Left lung (tissue), 10 donors: Measurements from ENCODE around the gene SIVA1. TPM values are rescaled to one million over a fixed set of nuclear protein-coding genes. Genes with fewer than 3 reads are reported as not detected.

ENCODE experiments used
- ATAC-seq: fragments of 200-7000 bp; cut with Tn5 transposase; one replicate; pipeline ENCODE4 v1.9.1; 2020; ENCODE audit warnings: moderate library complexity
- DNase-seq, 4 donors: peaks; one replicate each; pipeline ENCODE4 v3.0.0-alpha.2; 2013 to 2020
- H3K27ac ChIP-seq, 2 donors: fragments of 200-600 bp; sonication (generic) in 1 of 2; one replicate each; pipeline versions ENCODE4 v1.5.0 to v1.8.0; 2020 to 2021
- H3K27me3 ChIP-seq, 2 donors: fragments of 200-600 bp; sonication (generic) in 1 of 2; one replicate each; pipeline versions ENCODE4 v1.5.0 to v1.8.0; 2020 to 2021
- H3K36me3 ChIP-seq, 2 donors: fragments of 200-600 bp; sonication (generic) in 1 of 2; one replicate each; pipeline versions ENCODE4 v1.5.0 to v1.8.0; 2020 to 2021
- H3K4me1 ChIP-seq, 2 donors: fragments of 200-600 bp; one replicate each; pipeline ENCODE4 v1.8.0; 2021
- H3K4me3 ChIP-seq, 2 donors: fragments of 200-600 bp; sonication (generic) in 1 of 2; one replicate each; pipeline versions ENCODE4 v1.5.0 to v1.8.0; 2020 to 2021; ENCODE audit warnings: mild to moderate bottlenecking in 1 of 2
- H3K9me3 ChIP-seq, 2 donors: fragments of 200-600 bp; sonication (generic) in 1 of 2; one replicate each; pipeline versions ENCODE4 v1.5.0 to v1.8.0; 2020 to 2021
- CTCF ChIP-seq, 2 donors: fragments of 200-600 bp; sonication (generic) in 1 of 2; IDR thresholded peaks; one replicate each; pipeline versions ENCODE4 v1.5.0 to v1.8.0; 2021; ENCODE audit warnings: antibody characterized with exemption in 2 of 2
- intact Hi-C, 2 donors: fragments of 100-400 bp; cut with DNase I; formaldehyde crosslinking; loops; one replicate each; pipeline versions ENCODE4 v1.11.2 to v1.14.2; 2022
- polyA plus RNA-seq, 6 donors: library from polyadenylated mRNA; unstranded; fragments of 120-200 nt; gene quantifications; one replicate each; pipeline ENCODE4 v1.2.1, GENCODE V29; 2013; ENCODE audit not compliant: insufficient read length in 6 of 6
- total RNA-seq, 2 donors: library from RNA; stranded (reverse); fragmentation: NEBNext Ultra II Directional; extraction: Animal tissue kit (Norgen Biotek cat#: 25700); gene quantifications; one replicate each; pipeline ENCODE4 v1.2.1, GENCODE V29; 2021
- donor health status: DM: no; HTN: yes; CAD: no.
- donor health status: DM: no; HTN: no; CAD: no.

The SIVA1 gene
- total and polyA plus RNA-seq, 8 donors: 54.4 to 88.4 (median 72.0) TPM

DNA sequence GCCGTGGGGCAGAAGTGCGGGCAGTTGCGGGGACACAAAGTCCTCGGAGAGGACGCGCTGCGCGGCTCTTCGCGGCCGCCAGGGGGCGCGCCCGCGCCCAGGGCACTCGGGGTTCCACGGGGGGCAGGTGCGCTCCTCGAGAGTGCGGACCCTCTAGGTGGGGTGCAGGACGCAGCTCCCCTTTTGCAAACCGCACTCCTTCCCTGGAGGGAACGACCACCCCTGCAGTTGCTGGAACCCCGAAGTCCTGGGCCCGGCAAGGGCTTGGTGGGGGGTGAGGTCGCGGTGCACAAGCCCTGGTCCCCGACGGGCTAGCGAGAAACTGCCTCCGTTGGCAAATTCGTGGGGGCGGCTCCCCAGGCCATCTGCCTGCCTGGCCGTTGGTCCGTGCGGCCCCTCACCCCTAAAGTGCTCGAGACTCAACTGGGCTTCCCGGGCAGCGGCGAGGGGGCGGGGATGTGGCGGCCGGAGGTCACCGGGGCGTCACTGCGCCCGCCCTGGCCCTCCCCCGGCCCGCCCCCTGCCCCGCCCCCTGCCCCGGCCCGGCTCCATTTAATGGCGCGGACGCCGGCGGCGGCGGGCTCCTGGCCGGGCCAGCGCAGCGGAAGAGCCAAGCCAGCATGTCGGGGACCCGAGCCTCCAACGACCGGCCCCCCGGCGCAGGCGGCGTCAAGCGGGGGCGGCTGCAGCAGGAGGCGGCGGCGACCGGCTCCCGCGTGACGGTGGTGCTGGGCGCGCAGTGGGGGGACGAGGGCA is 29.1 kb upstream of the SIVA1 start, which contains the start of gene ADSS1:
Gene ADSS1 (plus strand): TSS at position 579 of the 756 bp plus-strand sequence. CDS start 42 bp downstream, at position 621.
- H3K4me3 ChIP-seq: peak within 1 kb of the TSS; percentile 53 to 81
- intact Hi-C loops: no loop called here
- peak; percentile 90 for ATAC-seq

GRCh38 chr14:104724407-104724980 is 28.5 kb upstream of the SIVA1 start:
- Histone ChIP-seq H3K27me3 (peaks cover 0 to 8% of the 10 kb centered on the region in 2 donors), H3K27ac (no peak overlapping the region), H3K4me3 (peak overlapping the region; percentile 53 to 81), H3K4me1 (peaks cover 9 to 28% of the 10 kb centered on the region in 2 donors), H3K9me3 (no peaks in the 10 kb centered on the region), H3K36me3 (peaks cover 0 to 7% of the 10 kb centered on the region in 2 donors)
- no peak for TF ChIP-seq CTCF (IDR thresholded peaks at IDR 0.05)
- ATAC-seq (peak; percentile 17), DNase-seq (no peak)
- intact Hi-C loops: no loop called here

More for the DNA sequence above, 29.1 kb upstream of the SIVA1 start, which contains the start of gene ADSS1:
- TF ChIP-seq CTCF (IDR thresholded peaks at IDR 0.05): peak; percentile 91 to 96
- peaks cover 0 to 8% of the 10 kb centered on the region in 2 donors for H3K27me3 ChIP-seq
- peak; percentile 37 to 94 (median 70) for DNase-seq
- H3K27ac ChIP-seq: peak within 1 kb of the TSS in 1 of 2 donors; percentile 13
- H3K4me1 ChIP-seq: peaks cover 9 to 28% of the 10 kb centered on the region in 2 donors
- peaks cover 0 to 14% of the 10 kb centered on the region in 2 donors for H3K36me3 ChIP-seq
- H3K9me3 ChIP-seq: no peaks in the 10 kb centered on the region

DNA sequence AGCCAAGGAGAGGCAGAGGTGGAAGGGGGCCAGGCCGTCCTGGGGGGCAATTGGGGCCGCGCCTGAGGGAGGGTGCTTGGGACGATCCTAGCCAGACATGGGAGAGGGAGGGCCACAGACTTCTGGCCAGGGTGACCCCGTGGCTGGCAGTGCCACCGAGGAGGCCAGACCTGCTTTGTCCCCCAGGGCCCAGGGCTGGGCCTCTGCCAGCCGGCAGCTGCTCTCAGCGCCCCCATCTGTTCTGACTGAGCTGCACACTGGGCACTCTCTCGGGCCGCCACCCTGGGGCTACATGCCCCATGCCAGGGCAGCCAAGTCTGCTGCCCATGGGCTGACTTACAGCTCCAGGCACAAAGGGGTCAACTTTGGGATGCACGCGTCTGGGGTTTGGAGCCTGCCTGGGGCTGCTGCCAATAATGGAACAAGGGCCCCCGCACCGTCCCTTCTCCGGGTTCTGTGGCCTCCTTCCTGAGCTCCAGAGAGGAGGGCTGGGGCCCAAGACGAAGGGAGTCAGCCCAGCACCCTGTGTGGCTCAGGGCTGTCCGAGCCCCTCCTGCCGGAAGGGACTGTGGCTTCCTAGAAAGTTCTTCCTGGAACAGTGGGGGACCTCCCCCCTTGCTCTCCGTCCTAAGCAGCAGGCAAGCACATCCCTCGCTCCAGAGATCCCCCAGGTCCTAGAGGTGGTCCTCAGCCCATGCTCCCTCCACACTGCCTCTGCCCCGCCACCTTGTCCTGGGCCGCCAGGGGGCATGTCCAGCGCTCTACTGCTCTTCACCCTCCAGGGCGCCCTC is 27.8 kb upstream of the SIVA1 start:
- TF ChIP-seq CTCF (IDR thresholded peaks at IDR 0.05): no peak
- ATAC-seq (peak; percentile 4), DNase-seq (peak in 1 of 4 donors; percentile 41)
- no peaks in the 10 kb centered on the region for H3K9me3 ChIP-seq
- H3K36me3 ChIP-seq: peaks cover 0 to under 1% of the 10 kb centered on the region in 2 donors
- no peak overlapping the region for H3K27ac ChIP-seq
- H3K4me3 ChIP-seq: no peak overlapping the region
- intact Hi-C loops: no loop called here
- H3K4me1 ChIP-seq: peaks cover 9 to 28% of the 10 kb centered on the region in 2 donors
- peaks cover 0 to 8% of the 10 kb centered on the region in 2 donors for H3K27me3 ChIP-seq

DNA sequence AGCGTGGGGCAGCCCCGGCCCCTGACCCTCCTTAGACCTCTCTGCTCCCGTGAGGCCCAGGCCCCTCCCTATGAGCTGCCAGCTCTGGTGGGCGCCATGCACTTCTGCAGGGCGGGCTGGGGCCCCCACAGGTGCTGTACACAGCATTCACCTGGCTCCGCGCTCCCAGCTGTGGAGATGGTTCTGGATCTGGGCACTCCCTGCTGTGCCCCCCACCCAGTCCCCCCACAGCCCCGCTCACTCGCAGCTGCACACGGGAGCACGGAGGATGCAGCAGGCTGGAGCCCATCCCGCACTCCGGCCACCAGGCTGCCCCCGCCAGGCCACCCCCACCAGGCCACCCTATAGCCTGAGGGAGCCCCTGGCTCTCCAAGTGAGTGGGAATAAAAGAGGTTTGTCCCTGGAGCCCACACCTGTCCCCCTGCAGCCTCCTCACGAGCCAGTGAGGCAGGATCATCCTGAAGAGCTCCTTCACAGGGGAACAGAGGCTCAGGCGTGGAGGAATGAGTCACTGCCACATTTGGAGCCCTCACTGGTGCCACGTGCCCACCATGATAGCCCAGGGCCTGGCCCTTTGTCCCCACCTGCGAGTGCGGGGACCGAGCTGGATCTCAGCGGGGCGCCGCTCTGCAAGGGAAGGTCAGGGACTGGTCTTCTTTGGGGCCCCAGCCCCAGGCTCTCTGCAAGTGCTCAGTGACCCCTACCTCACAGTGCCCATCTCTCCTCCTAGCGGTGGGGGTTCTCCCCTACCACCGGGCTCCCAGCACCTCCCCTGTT is 27.0 kb upstream of the SIVA1 start:
- no peak overlapping the region for H3K4me3 ChIP-seq
- intact Hi-C loops: no loop called here
- no peaks in the 10 kb centered on the region for H3K9me3 ChIP-seq
- ATAC-seq (no peak), DNase-seq (no peak)
- H3K27me3 ChIP-seq: peaks cover 0 to 8% of the 10 kb centered on the region in 2 donors
- no peaks in the 10 kb centered on the region for H3K36me3 ChIP-seq
- no peak overlapping the region for H3K27ac ChIP-seq
- peaks cover 9 to 28% of the 10 kb centered on the region in 2 donors for H3K4me1 ChIP-seq
- no peak for TF ChIP-seq CTCF (IDR thresholded peaks at IDR 0.05)
